Progenitor cell of endocrine pancreas (in vitro differentiated cells): Measurements from ENCODE around the gene RAD51B. TPM values are rescaled to one million over a fixed set of nuclear protein-coding genes. Genes with fewer than 3 reads are reported as not detected.
A peak's percentile ranks its signal among the peaks of the same experiment; 100 is the strongest.

ENCODE experiments used
- DNase-seq: peaks from one replicate; pipeline ENCODE4 v3.0.0; 2021; ENCODE audit warnings: low spot score; ENCODE audit not compliant: unreplicated experiment
- H3K27ac Mint-ChIP-seq: 2 replicates; pipeline ENCODE4 v1.8.0; 2021; ENCODE audit warnings: mild to moderate bottlenecking, moderate library complexity, mixed read lengths
- H3K27me3 Mint-ChIP-seq: 2 replicates; pipeline ENCODE4 v1.8.0; 2021; ENCODE audit warnings: mixed read lengths
- H3K36me3 Mint-ChIP-seq: 2 replicates; pipeline ENCODE4 v1.8.0; 2022; ENCODE audit warnings: mixed read lengths; ENCODE audit not compliant: insufficient read depth
- H3K4me1 Mint-ChIP-seq: 2 replicates; pipeline ENCODE4 v1.8.0; 2021; ENCODE audit warnings: low read depth, mixed read lengths
- H3K4me3 Mint-ChIP-seq: 2 replicates; pipeline ENCODE4 v1.8.0; 2021; ENCODE audit warnings: low read depth, mild to moderate bottlenecking, moderate library complexity, mixed read lengths
- H3K9me3 Mint-ChIP-seq: 2 replicates; pipeline ENCODE4 v1.8.0; 2021; ENCODE audit warnings: low read depth, mixed read lengths
- CTCF ChIP-seq: fragments of 200-600 bp; sonication (generic); IDR thresholded peaks from one replicate; pipeline ENCODE4 v1.5.0; 2021; ENCODE audit warnings: antibody characterized with exemption, mild to moderate bottlenecking; ENCODE audit not compliant: unreplicated experiment
- total RNA-seq: library from RNA; stranded (reverse); gene quantifications from 2 replicates; pipeline ENCODE4 v1.2.1, GENCODE V29; 2021

The RAD51B gene
- total RNA-seq, 1 donor from 2014 or later: 24.7 TPM

GRCh38 chr14:68172627-68173026, 353.0 kb downstream of the RAD51B start:
- Mint-ChIP-seq H3K27me3 (no peaks in the 10 kb centered on the region), H3K4me1 (peaks cover 55% of the 10 kb centered on the region), H3K9me3 (peaks cover 8% of the 10 kb centered on the region), H3K4me3 (peak overlapping the region; percentile 35), H3K36me3 (peaks cover 1% of the 10 kb centered on the region), H3K27ac (peak overlapping the region; percentile 96)
- no peak for DNase-seq
- TF ChIP-seq CTCF: no peak

GRCh38 chr14:68173227-68173972, 353.8 kb downstream of the RAD51B start:
- Mint-ChIP-seq H3K4me1 (peaks cover 55% of the 10 kb centered on the region), H3K9me3 (peaks cover 8% of the 10 kb centered on the region), H3K27me3 (no peaks in the 10 kb centered on the region), H3K36me3 (peaks cover 1% of the 10 kb centered on the region), H3K27ac (peak overlapping the region; percentile 96), H3K4me3 (no peak overlapping the region)
- no peak for TF ChIP-seq CTCF
- DNase-seq: no peak

- Mint-ChIP-seq H3K4me3 (no peak overlapping the region), H3K9me3 (peaks cover 8% of the 10 kb centered on the region), H3K4me1 (peaks cover 52% of the 10 kb centered on the region), H3K27ac (peak overlapping the region; percentile 84), H3K27me3 (no peaks in the 10 kb centered on the region), H3K36me3 (peaks cover 1% of the 10 kb centered on the region)
- no peak for TF ChIP-seq CTCF
- DNase-seq: no peak
Observed at GRCh38 chr14:68174446-68174845, 354.9 kb downstream of the RAD51B start.

- no peaks in the 10 kb centered on the region for H3K27me3 Mint-ChIP-seq
- H3K9me3 Mint-ChIP-seq: peaks cover 8% of the 10 kb centered on the region
- TF ChIP-seq CTCF: no peak
- peaks cover 1% of the 10 kb centered on the region for H3K36me3 Mint-ChIP-seq
- no peak for DNase-seq
- H3K27ac Mint-ChIP-seq: no peak overlapping the region
- H3K4me3 Mint-ChIP-seq: no peak overlapping the region
- peaks cover 60% of the 10 kb centered on the region for H3K4me1 Mint-ChIP-seq
Observed at GRCh38 chr14:68176687-68177086, 357.1 kb downstream of the RAD51B start.

- H3K4me3 Mint-ChIP-seq: no peak overlapping the region
- peaks cover 8% of the 10 kb centered on the region for H3K9me3 Mint-ChIP-seq
- no peaks in the 10 kb centered on the region for H3K27me3 Mint-ChIP-seq
- no peak overlapping the region for H3K27ac Mint-ChIP-seq
- peaks cover 1% of the 10 kb centered on the region for H3K36me3 Mint-ChIP-seq
- no peak for TF ChIP-seq CTCF
- no peak for DNase-seq
- H3K4me1 Mint-ChIP-seq: peaks cover 60% of the 10 kb centered on the region
Observed at GRCh38 chr14:68177728-68178127, 358.1 kb downstream of the RAD51B start.
